Glutamatergic neuron (in vitro differentiated cells): ENCODE measurements around the gene HSPA12A. TPM values are rescaled to one million over a fixed set of nuclear protein-coding genes. Genes with fewer than 3 reads are reported as not detected.
A peak's percentile ranks its signal among the peaks of the same experiment; 100 is the strongest.
"Not testable (repeated sequence)": the region's sequence is repeated elsewhere in the genome, so short reads cannot be mapped to it uniquely, and the experiment has no call there.

Experiments used
- DNase-seq: peaks from one replicate; pipeline ENCODE4 v3.0.0; 2022
- H3K27ac Mint-ChIP-seq: one replicate; pipeline ENCODE4 v1.8.0; 2020; ENCODE audit warnings: mild to moderate bottlenecking, mixed read lengths, inconsistent platforms; ENCODE audit not compliant: unreplicated experiment
- H3K27me3 Mint-ChIP-seq: one replicate; pipeline ENCODE4 v1.8.0; 2020; ENCODE audit warnings: mild to moderate bottlenecking, moderate library complexity, mixed read lengths, inconsistent platforms; ENCODE audit not compliant: unreplicated experiment
- H3K36me3 Mint-ChIP-seq: one replicate; pipeline ENCODE4 v1.8.0; 2020; ENCODE audit warnings: mild to moderate bottlenecking, mixed read lengths, inconsistent platforms; ENCODE audit not compliant: unreplicated experiment
- H3K4me1 Mint-ChIP-seq: one replicate; pipeline ENCODE4 v1.8.0; 2020; ENCODE audit warnings: mild to moderate bottlenecking, low read depth, mixed read lengths, inconsistent platforms; ENCODE audit not compliant: unreplicated experiment
- H3K4me3 Mint-ChIP-seq: one replicate; pipeline ENCODE4 v1.8.0; 2020; ENCODE audit warnings: mild to moderate bottlenecking, mixed read lengths, inconsistent platforms; ENCODE audit not compliant: unreplicated experiment
- H3K9me3 Mint-ChIP-seq: one replicate; pipeline ENCODE4 v1.8.0; 2020; ENCODE audit warnings: mild to moderate bottlenecking, moderate library complexity, mixed read lengths, inconsistent platforms; ENCODE audit not compliant: unreplicated experiment
- CTCF ChIP-seq: fragments of 200-600 bp; sonication (generic); IDR thresholded peaks from one replicate; pipeline ENCODE4 v1.5.0; 2021; ENCODE audit not compliant: partially characterized antibody, unreplicated experiment
- total RNA-seq: library from RNA; stranded (reverse); fragmentation: NEBNext Ultra II Directional; extraction: Animal tissue kit (Norgen Biotek cat#: 25700); gene quantifications from one replicate; pipeline ENCODE4 v1.2.1, GENCODE V29; 2021; ENCODE audit not compliant: unreplicated experiment

The HSPA12A gene
- total RNA-seq, 1 donor from 2014 or later: 75.0 TPM

GRCh38 chr10:116713846-116714245, 28.5 kb downstream of the HSPA12A start:
- DNase-seq: no peak
- no peak for TF ChIP-seq CTCF
- H3K9me3 Mint-ChIP-seq: peaks cover 11% of the 10 kb centered on the region
- peaks cover 48% of the 10 kb centered on the region for H3K4me1 Mint-ChIP-seq
- H3K36me3 Mint-ChIP-seq: no peaks in the 10 kb centered on the region
- no peak overlapping the region for H3K27ac Mint-ChIP-seq
- peaks cover 15% of the 10 kb centered on the region for H3K27me3 Mint-ChIP-seq
- H3K4me3 Mint-ChIP-seq: no peak overlapping the region

GRCh38 chr10:116712989-116713543, 29.3 kb downstream of the HSPA12A start:
- no peak for TF ChIP-seq CTCF
- no peak for DNase-seq
- H3K36me3 Mint-ChIP-seq: no peaks in the 10 kb centered on the region
- peaks cover 12% of the 10 kb centered on the region for H3K9me3 Mint-ChIP-seq
- peak overlapping the region; percentile 31 for H3K27ac Mint-ChIP-seq
- peaks cover 15% of the 10 kb centered on the region for H3K27me3 Mint-ChIP-seq
- H3K4me3 Mint-ChIP-seq: no peak overlapping the region
- H3K4me1 Mint-ChIP-seq: peaks cover 54% of the 10 kb centered on the region

GRCh38 chr10:116712519-116712918, 29.8 kb downstream of the HSPA12A start:
- peaks cover 59% of the 10 kb centered on the region for H3K4me1 Mint-ChIP-seq
- H3K9me3 Mint-ChIP-seq: peaks cover 12% of the 10 kb centered on the region
- H3K36me3 Mint-ChIP-seq: no peaks in the 10 kb centered on the region
- DNase-seq: no peak
- TF ChIP-seq CTCF: no peak
- no peak overlapping the region for H3K4me3 Mint-ChIP-seq
- H3K27me3 Mint-ChIP-seq: peaks cover 15% of the 10 kb centered on the region
- H3K27ac Mint-ChIP-seq: no peak overlapping the region

- H3K4me1 Mint-ChIP-seq: peaks cover 61% of the 10 kb centered on the region
- H3K36me3 Mint-ChIP-seq, H3K27ac Mint-ChIP-seq, DNase-seq, H3K4me3 Mint-ChIP-seq: not testable (repeated sequence)
- peaks cover 12% of the 10 kb centered on the region for H3K9me3 Mint-ChIP-seq
- H3K27me3 Mint-ChIP-seq: peaks cover 15% of the 10 kb centered on the region
Measured at GRCh38 chr10:116711803-116712202, 30.6 kb downstream of the HSPA12A start.

- peaks cover 12% of the 10 kb centered on the region for H3K9me3 Mint-ChIP-seq
- no peak for TF ChIP-seq CTCF
- no peaks in the 10 kb centered on the region for H3K36me3 Mint-ChIP-seq
- peak; percentile 46 for DNase-seq
- H3K27ac Mint-ChIP-seq: peak overlapping the region; percentile 83
- H3K4me1 Mint-ChIP-seq: peaks cover 57% of the 10 kb centered on the region
- peak overlapping the region; percentile 67 for H3K4me3 Mint-ChIP-seq
- H3K27me3 Mint-ChIP-seq: peaks cover 16% of the 10 kb centered on the region
Measured at GRCh38 chr10:116710076-116710475, 32.3 kb downstream of the HSPA12A start.
